Activated CD8-positive, alpha-beta memory T cell treated with anti-CD3 and anti-CD28 coated beads, Interleukin-2, amount 50 U/mL, for 48 hours (primary cell): Measurements from ENCODE around the gene AP2A1.
"Not testable (repeated sequence)": the region's sequence is repeated elsewhere in the genome, so short reads cannot be mapped to it uniquely, and the experiment has no call there.

Experiments used
- DNase-seq: peaks from one replicate; pipeline ENCODE4 v3.0.0-alpha.2; 2020

The AP2A1 gene

GRCh38 chr19:49766930-49767299 lies at the start of gene AP2A1:
Gene AP2A1, plus strand, starts transcription at chr19:49767001. Its CDS starts 133 bp downstream, at chr19:49767134.
- no peak for DNase-seq

GRCh38 chr19:49718511-49718910 lies 48.3 kb upstream of the AP2A1 start:
- DNase-seq, result no peak

- DNase-seq, result no peak
Observed at GRCh38 chr19:49718991-49719390, 47.8 kb upstream of the AP2A1 start.

- DNase-seq, result not testable (repeated sequence)
Observed at GRCh38 chr19:49719420-49719819, 47.4 kb upstream of the AP2A1 start.

GRCh38 chr19:49727217-49728030 lies 39.4 kb upstream of the AP2A1 start:
- DNase-seq, result no peak

- DNase-seq, result no peak
Observed at GRCh38 chr19:49730166-49730565, 36.6 kb upstream of the AP2A1 start.

GRCh38 chr19:49738268-49738667 lies 28.5 kb upstream of the AP2A1 start:
- no peak for DNase-seq

- no peak for DNase-seq
Observed at GRCh38 chr19:49739098-49739497, 27.7 kb upstream of the AP2A1 start.

GRCh38 chr19:49739933-49740332 lies 26.9 kb upstream of the AP2A1 start:
- no peak for DNase-seq

GRCh38 chr19:49741210-49741844 lies 25.5 kb upstream of the AP2A1 start:
- no peak for DNase-seq

- DNase-seq, result no peak
Observed at GRCh38 chr19:49744946-49745381, 21.8 kb upstream of the AP2A1 start.

GRCh38 chr19:49746206-49746958 lies 20.4 kb upstream of the AP2A1 start:
- peak; percentile 83 for DNase-seq

GRCh38 chr19:49749055-49749716 lies 17.6 kb upstream of the AP2A1 start:
- DNase-seq, result no peak

GRCh38 chr19:49749771-49750170 lies 17.0 kb upstream of the AP2A1 start:
- DNase-seq, result no peak

- no peak for DNase-seq
Observed at GRCh38 chr19:49752701-49753100, 14.1 kb upstream of the AP2A1 start.

- no peak for DNase-seq
Observed at GRCh38 chr19:49755956-49756355, 10.8 kb upstream of the AP2A1 start.

- DNase-seq, result no peak
Observed at GRCh38 chr19:49758292-49758691, 8.5 kb upstream of the AP2A1 start.

- no peak for DNase-seq
Observed at GRCh38 chr19:49761249-49761624, 5.6 kb upstream of the AP2A1 start.

- DNase-seq, result no peak
Observed at GRCh38 chr19:49761625-49762311, 5.0 kb upstream of the AP2A1 start.

GRCh38 chr19:49763230-49763629 lies 3.6 kb upstream of the AP2A1 start, which contains the start of gene TSKS:
Gene TSKS, minus strand, starts transcription at chr19:49763306. Its CDS starts 59 bp downstream, at chr19:49763247.
- DNase-seq, result no peak

- DNase-seq, result no peak
Observed at GRCh38 chr19:49764341-49764740, 2.5 kb upstream of the AP2A1 start.
